K562 (cell line): ENCODE results near the gene DGUOK. TPM values are rescaled to one million over a fixed set of nuclear protein-coding genes. Genes with fewer than 3 reads are reported as not detected.

ENCODE experiments used
- CBX2 ChIP-seq: fragments of 200-600 bp; sonication (generic); IDR thresholded peaks from one replicate; pipeline ENCODE4 v1.6.1; 2012; ENCODE audit warnings: mild to moderate bottlenecking, low read length, inconsistent platforms; ENCODE audit not compliant: insufficient read depth, poor library complexity, severe bottlenecking
- CC2D1A ChIP-seq: fragments of 450-650 bp; IDR thresholded peaks from 2 replicates; pipeline ENCODE4 v1.6.1; 2017; ENCODE audit warnings: mild to moderate bottlenecking
- NR4A1 ChIP-seq, 2 experiments: fragments of 250-450 bp in 1 of 2; fragments of 450-650 bp in 1 of 2; sonication (Bioruptor Pico) in 1 of 2; IDR thresholded peaks; 2 replicates each; pipeline versions ENCODE4 v1.4.0 to v1.6.1; 2016 to 2020; ENCODE audit warnings: mild to moderate bottlenecking in 2 of 2, missing compliant biosample characterization in 1 of 2, missing genetic modification characterization in 1 of 2, moderate library complexity in 1 of 2
- SIX5 ChIP-seq, 2 experiments: IDR thresholded peaks; 2 replicates each; pipeline ENCODE4 v1.6.1; 2011; ENCODE audit warnings: low read length in 2 of 2, borderline replicate concordance in 1 of 2, low read depth in 1 of 2, mild to moderate bottlenecking in 1 of 2, moderate library complexity in 1 of 2; ENCODE audit not compliant: insufficient read depth in 1 of 2
- TGIF2 ChIP-seq: sonication (generic); formaldehyde crosslinking; IDR thresholded peaks from 2 replicates; pipeline ENCODE4 v1.8.1; 2022; ENCODE audit warnings: mild to moderate bottlenecking, missing genetic modification reagents, moderate library complexity
- WHSC1 ChIP-seq: IDR thresholded peaks from one replicate; pipeline ENCODE4 v1.6.1; 2012; ENCODE audit warnings: low read length, control low read depth, inconsistent platforms
- ZSCAN29 ChIP-seq: fragments of 450-650 bp; IDR thresholded peaks from 2 replicates; pipeline ENCODE4 v1.6.1; 2017
- polyA plus RNA-seq, 8 experiments: library from polyadenylated mRNA; depleted of rRNA in 4 of 8; stranded (reverse) in 5 of 8; unstranded in 3 of 8; fragments of >200 nt; fragmentation: Nextera tagmentation in 2 of 8; fragmentation: Illumina TruSeq in 1 of 8; extraction: Ambion mirVana in 2 of 8; extraction: Trizol in 1 of 8; gene quantifications; 2 replicates each; pipeline versions ENCODE4 v1.2.1 to v1.2.3, GENCODE V29; 2011 to 2014; ENCODE audit warnings: inconsistent platforms in 1 of 8, missing spikeins in 1 of 8
- total RNA-seq, 7 experiments: library from RNA; depleted of rRNA in 6 of 7; stranded (reverse); fragments of >200 nt in 6 of 7; fragmentation: Illumina TruSeq in 2 of 7; extraction: Trizol in 2 of 7; gene quantifications; 2 replicates each; pipeline versions ENCODE4 v1.2.1 to v1.2.3, GENCODE V29; 2011 to 2021; ENCODE audit warnings: low replicate concordance in 1 of 7
- TF ChIP-seq, protein P1 (sequence below), 2 experiments: fragments of 450-650 bp; formaldehyde crosslinking in 1 of 2; IDR thresholded peaks; 2 replicates each; pipeline versions ENCODE4 v1.4.0 to v1.6.1; 2014 to 2020; ENCODE audit warnings: mild to moderate bottlenecking in 2 of 2, borderline replicate concordance in 1 of 2, low read depth in 1 of 2
- TF ChIP-seq, protein P2 (sequence below): sonication (generic); formaldehyde crosslinking; IDR thresholded peaks from 2 replicates; pipeline ENCODE4 v1.8.1; 2022; ENCODE audit warnings: missing genetic modification reagents
- TF ChIP-seq, protein P3 (sequence below), 2 experiments: fragments of 200-800 bp in 1 of 2; sonication (Bioruptor generic) in 1 of 2; sonication (generic) in 1 of 2; formaldehyde crosslinking in 1 of 2; IDR thresholded peaks in 1 of 2; conservative IDR thresholded peaks in 1 of 2; 2 replicates each; pipeline versions ENCODE4 v1.5.0 to v1.6.1; 2016 to 2020; ENCODE audit warnings: missing compliant biosample characterization in 1 of 2, missing genetic modification characterization in 1 of 2, missing genetic modification reagents in 1 of 2
- TF ChIP-seq, protein P4 (sequence below), 2 experiments: fragments of 450-650 bp in 1 of 2; IDR thresholded peaks; 2 replicates each; pipeline ENCODE4 v1.6.1; 2011 to 2017; ENCODE audit warnings: low read depth in 2 of 2, antibody characterized with exemption in 1 of 2, borderline replicate concordance in 1 of 2, low read length in 1 of 2, mild to moderate bottlenecking in 1 of 2, mixed read lengths in 1 of 2; ENCODE audit not compliant: control insufficient read depth in 1 of 2

Gene DGUOK
- total and polyA plus RNA-seq, 9 of the 15 experiments (the other 6 are each of a cell fraction or from before 2014, with no cell fraction given): 67.0 to 288 (median 126) TPM

DNA sequence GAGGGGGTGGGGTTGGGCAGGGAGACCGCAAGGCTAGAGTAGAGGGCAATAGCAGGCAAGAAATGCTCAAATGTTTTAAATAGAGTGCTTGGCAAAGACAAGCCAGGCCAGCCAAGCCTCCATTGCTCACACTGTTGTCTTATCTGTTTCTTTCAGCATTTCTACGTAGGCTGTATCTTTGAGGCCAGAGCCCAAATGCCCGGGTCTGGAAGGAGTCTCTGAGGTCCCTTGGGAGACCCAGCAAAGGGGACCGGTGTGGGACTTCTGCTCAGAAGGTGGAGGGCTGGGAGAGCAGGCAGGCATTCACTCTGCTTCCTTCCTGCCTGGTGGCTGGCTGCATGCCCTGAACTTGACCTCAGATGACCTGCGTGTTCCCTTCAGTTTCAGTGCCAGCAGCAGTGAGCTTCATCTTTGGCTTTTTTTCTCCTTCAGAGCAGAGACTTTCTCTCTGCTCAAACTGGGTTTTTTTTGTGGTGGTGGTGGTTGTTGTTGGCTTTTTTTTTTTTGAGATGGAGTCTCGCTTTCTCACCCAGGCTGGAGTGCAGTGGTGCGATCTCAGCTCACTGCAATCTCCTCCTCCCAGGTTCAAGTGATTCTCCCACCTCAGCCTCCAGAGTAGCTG is 44.3 kb downstream of the DGUOK start (continued):
- TF ChIP-seq, protein P1, sequence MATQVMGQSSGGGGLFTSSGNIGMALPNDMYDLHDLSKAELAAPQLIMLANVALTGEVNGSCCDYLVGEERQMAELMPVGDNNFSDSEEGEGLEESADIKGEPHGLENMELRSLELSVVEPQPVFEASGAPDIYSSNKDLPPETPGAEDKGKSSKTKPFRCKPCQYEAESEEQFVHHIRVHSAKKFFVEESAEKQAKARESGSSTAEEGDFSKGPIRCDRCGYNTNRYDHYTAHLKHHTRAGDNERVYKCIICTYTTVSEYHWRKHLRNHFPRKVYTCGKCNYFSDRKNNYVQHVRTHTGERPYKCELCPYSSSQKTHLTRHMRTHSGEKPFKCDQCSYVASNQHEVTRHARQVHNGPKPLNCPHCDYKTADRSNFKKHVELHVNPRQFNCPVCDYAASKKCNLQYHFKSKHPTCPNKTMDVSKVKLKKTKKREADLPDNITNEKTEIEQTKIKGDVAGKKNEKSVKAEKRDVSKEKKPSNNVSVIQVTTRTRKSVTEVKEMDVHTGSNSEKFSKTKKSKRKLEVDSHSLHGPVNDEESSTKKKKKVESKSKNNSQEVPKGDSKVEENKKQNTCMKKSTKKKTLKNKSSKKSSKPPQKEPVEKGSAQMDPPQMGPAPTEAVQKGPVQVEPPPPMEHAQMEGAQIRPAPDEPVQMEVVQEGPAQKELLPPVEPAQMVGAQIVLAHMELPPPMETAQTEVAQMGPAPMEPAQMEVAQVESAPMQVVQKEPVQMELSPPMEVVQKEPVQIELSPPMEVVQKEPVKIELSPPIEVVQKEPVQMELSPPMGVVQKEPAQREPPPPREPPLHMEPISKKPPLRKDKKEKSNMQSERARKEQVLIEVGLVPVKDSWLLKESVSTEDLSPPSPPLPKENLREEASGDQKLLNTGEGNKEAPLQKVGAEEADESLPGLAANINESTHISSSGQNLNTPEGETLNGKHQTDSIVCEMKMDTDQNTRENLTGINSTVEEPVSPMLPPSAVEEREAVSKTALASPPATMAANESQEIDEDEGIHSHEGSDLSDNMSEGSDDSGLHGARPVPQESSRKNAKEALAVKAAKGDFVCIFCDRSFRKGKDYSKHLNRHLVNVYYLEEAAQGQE (IDR thresholded peaks at IDR 0.05; ENCODE audit: borderline replicate concordance): no peak
- TF ChIP-seq, protein P1 (CRISPR knock-in tag; IDR thresholded peaks at IDR 0.05; ENCODE audit: low read depth): no peak
- no peak for TF ChIP-seq TGIF2 (CRISPR knock-in tag)
- TF ChIP-seq, protein P2, sequence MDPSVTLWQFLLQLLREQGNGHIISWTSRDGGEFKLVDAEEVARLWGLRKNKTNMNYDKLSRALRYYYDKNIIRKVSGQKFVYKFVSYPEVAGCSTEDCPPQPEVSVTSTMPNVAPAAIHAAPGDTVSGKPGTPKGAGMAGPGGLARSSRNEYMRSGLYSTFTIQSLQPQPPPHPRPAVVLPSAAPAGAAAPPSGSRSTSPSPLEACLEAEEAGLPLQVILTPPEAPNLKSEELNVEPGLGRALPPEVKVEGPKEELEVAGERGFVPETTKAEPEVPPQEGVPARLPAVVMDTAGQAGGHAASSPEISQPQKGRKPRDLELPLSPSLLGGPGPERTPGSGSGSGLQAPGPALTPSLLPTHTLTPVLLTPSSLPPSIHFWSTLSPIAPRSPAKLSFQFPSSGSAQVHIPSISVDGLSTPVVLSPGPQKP (CRISPR knock-in tag): no peak
- no peak for TF ChIP-seq CC2D1A
- TF ChIP-seq, protein P3, sequence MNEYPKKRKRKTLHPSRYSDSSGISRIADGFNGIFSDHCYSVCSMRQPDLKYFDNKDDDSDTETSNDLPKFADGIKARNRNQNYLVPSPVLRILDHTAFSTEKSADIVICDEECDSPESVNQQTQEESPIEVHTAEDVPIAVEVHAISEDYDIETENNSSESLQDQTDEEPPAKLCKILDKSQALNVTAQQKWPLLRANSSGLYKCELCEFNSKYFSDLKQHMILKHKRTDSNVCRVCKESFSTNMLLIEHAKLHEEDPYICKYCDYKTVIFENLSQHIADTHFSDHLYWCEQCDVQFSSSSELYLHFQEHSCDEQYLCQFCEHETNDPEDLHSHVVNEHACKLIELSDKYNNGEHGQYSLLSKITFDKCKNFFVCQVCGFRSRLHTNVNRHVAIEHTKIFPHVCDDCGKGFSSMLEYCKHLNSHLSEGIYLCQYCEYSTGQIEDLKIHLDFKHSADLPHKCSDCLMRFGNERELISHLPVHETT (CRISPR knock-in tag; conservative IDR thresholded peaks at IDR 0.05 in 1 of 2, IDR thresholded peaks at IDR 0.05 in 1 of 2): peak in 1 of 2 experiments; percentile 47; a peak in 1 of 4 replicates
- TF ChIP-seq SIX5 (IDR thresholded peaks at IDR 0.05; ENCODE audit: borderline replicate concordance in 1 of 2, insufficient read depth in 1 of 2, low read depth in 1 of 2, low read length in 2 of 2): no peak
- TF ChIP-seq NR4A1 (CRISPR knock-in tag; IDR thresholded peaks at IDR 0.05): no peak
- TF ChIP-seq NR4A1 (tag; IDR thresholded peaks at IDR 0.05): no peak
- TF ChIP-seq WHSC1: no peak
- no peak for TF ChIP-seq CBX2
- TF ChIP-seq, protein P4, sequence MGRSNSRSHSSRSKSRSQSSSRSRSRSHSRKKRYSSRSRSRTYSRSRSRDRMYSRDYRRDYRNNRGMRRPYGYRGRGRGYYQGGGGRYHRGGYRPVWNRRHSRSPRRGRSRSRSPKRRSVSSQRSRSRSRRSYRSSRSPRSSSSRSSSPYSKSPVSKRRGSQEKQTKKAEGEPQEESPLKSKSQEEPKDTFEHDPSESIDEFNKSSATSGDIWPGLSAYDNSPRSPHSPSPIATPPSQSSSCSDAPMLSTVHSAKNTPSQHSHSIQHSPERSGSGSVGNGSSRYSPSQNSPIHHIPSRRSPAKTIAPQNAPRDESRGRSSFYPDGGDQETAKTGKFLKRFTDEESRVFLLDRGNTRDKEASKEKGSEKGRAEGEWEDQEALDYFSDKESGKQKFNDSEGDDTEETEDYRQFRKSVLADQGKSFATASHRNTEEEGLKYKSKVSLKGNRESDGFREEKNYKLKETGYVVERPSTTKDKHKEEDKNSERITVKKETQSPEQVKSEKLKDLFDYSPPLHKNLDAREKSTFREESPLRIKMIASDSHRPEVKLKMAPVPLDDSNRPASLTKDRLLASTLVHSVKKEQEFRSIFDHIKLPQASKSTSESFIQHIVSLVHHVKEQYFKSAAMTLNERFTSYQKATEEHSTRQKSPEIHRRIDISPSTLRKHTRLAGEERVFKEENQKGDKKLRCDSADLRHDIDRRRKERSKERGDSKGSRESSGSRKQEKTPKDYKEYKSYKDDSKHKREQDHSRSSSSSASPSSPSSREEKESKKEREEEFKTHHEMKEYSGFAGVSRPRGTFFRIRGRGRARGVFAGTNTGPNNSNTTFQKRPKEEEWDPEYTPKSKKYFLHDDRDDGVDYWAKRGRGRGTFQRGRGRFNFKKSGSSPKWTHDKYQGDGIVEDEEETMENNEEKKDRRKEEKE (IDR thresholded peaks at IDR 0.05; ENCODE audit: borderline replicate concordance in 1 of 2, control insufficient read depth in 1 of 2, low read depth in 2 of 2, low read length in 1 of 2): no peak
- TF ChIP-seq ZSCAN29: no peak
